Caco-2 (cell line): ENCODE results near the gene PDLIM7. TPM values are rescaled to one million over a fixed set of nuclear protein-coding genes. Genes with fewer than 3 reads are reported as not detected.

Experiments
- BruUV-seq: library from RNA; stranded (reverse); fragments of 400-500 nt; replicated peaks from 2 replicates; lab custom pipeline; 2021; lab: Mats Ljungman, UMichigan
- CTCF ChIA-PET: fragments of 300-600 bp; sonication (Branson Sonifier 250); formaldehyde crosslinking; loops from one replicate; lab custom pipeline; 2022; ENCODE audit warnings: antibody characterized with exemption; lab: Charles Lee
- POLR2A ChIA-PET: fragments of 300-600 bp; sonication (Branson Sonifier 250); formaldehyde crosslinking; loops from one replicate; lab custom pipeline; 2022; ENCODE audit warnings: antibody characterized with exemption; lab: Charles Lee
- DNase-seq, 2 experiments: peaks; one replicate each; pipeline versions ENCODE4 v3.0.0 to v3.0.0-alpha.2; 2020 to 2022
- H3K27me3 ChIP-seq: replicated peaks from 2 replicates; pipeline ENCODE4 v1.6.0; 2011; ENCODE audit warnings: low read length; ENCODE audit not compliant: control insufficient read depth, insufficient read depth
- H3K36me3 ChIP-seq: 2 replicates; pipeline ENCODE4 v1.5.1; 2011; ENCODE audit warnings: low read length; ENCODE audit not compliant: control insufficient read depth, insufficient read depth
- H3K4me1 ChIP-seq: fragments of 250-450 bp; sonication (Bioruptor Pico); 2 replicates; pipeline ENCODE4 v1.5.1; 2020; ENCODE audit warnings: mild to moderate bottlenecking
- H3K4me3 ChIP-seq: 2 replicates; pipeline ENCODE4 v1.5.1; 2011; ENCODE audit warnings: low read depth, mild to moderate bottlenecking, control low read depth, low read length
- H3K9me3 ChIP-seq: fragments of 250-450 bp; sonication (Bioruptor Pico); 2 replicates; pipeline ENCODE4 v1.5.1; 2020; ENCODE audit warnings: mild to moderate bottlenecking, moderate library complexity
- H3K27ac Mint-ChIP-seq: one replicate; pipeline ENCODE4 v1.8.0; 2022; ENCODE audit warnings: mixed read lengths; ENCODE audit not compliant: unreplicated experiment
- H3K27me3 Mint-ChIP-seq: one replicate; pipeline ENCODE4 v1.8.0; 2022; ENCODE audit warnings: mixed read lengths; ENCODE audit not compliant: insufficient read depth, unreplicated experiment
- H3K36me3 Mint-ChIP-seq: one replicate; pipeline ENCODE4 v1.8.0; 2022; ENCODE audit warnings: mild to moderate bottlenecking, mixed read lengths; ENCODE audit not compliant: insufficient read depth, unreplicated experiment
- H3K4me1 Mint-ChIP-seq: one replicate; pipeline ENCODE4 v1.8.0; 2022; ENCODE audit warnings: low read depth, mixed read lengths; ENCODE audit not compliant: unreplicated experiment
- H3K4me3 Mint-ChIP-seq: one replicate; pipeline ENCODE4 v1.8.0; 2022; ENCODE audit warnings: mild to moderate bottlenecking, moderate library complexity, mixed read lengths; ENCODE audit not compliant: unreplicated experiment
- H3K9me3 Mint-ChIP-seq: one replicate; pipeline ENCODE4 v1.8.0; 2022; ENCODE audit warnings: mixed read lengths; ENCODE audit not compliant: unreplicated experiment
- intact Hi-C: fragments of 100-400 bp; cut with micrococcal nuclease; formaldehyde crosslinking; loops from one replicate; pipeline ENCODE4 v1.10.0; 2022; ENCODE audit not compliant: unreplicated experiment
- total RNA-seq: library from RNA; stranded (reverse); gene quantifications from 2 replicates; pipeline ENCODE4 v1.2.3, GENCODE V29; 2022
- TF ChIP-seq, protein P1 (sequence below), 2 experiments: fragments of 200-600 bp in 1 of 2; IDR thresholded peaks; 1 replicate in 1 of 2; 2 replicates in 1 of 2; pipeline versions ENCODE4 v1.5.1 to v1.8.0; 2011 to 2022; ENCODE audit warnings: antibody characterized with exemption in 1 of 2, control low read depth in 1 of 2, inconsistent platforms in 1 of 2, low read depth in 1 of 2, low read length in 1 of 2, mild to moderate bottlenecking in 1 of 2, moderate library complexity in 1 of 2; ENCODE audit not compliant: insufficient read depth in 1 of 2, severe bottlenecking in 1 of 2, unreplicated experiment in 1 of 2

The PDLIM7 gene
- total RNA-seq, 1 experiment from 2014 or later, result 49.1 TPM

DNA sequence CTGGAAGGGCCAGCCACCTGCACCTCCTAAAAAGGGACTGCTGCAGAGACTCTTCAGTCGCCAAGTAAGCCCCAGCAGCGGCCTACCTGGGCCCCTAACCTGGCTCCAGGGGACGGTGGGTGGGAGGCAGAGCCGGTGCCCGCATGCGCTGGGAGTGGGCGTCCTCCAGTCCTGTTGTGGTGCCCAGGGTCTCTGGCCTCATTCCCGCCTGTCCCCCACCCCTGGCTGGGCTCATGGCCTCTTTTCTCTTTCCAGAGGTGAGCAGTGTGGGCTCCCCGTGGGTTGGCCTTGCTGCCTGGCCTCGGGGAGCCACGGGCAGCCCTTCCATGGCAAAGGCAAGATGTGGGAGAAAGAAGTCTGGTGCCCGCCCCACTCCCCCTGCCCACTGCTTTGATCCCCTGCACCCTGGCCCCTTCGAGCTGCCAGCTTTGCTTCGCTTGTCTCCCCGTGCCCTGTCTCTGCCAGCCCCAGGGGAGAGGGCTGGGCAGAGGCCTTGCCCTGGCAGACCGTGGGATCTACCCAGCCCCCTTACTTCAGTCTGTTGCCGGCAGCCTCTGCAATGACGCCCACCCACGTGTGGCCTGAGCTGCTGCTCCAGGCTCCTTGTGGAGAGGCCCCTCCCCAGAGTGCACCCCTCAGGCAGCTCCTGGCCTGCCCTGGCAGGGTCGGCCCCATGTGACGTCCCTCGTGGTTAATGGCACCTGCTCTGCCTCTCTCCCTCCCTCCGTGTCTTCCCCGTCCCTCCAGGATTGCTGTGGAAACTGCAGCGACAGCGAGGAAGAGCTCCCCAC lies 56.2 kb downstream of the PDLIM7 start:
- H3K4me1 Mint-ChIP-seq, result peaks cover 8% of the 10 kb centered on the region
- BruUV-seq, result no TSS peak
- H3K4me3 Mint-ChIP-seq, result no peak overlapping the region
- H3K36me3 ChIP-seq, result peaks cover 2% of the 10 kb centered on the region
- ChIA-PET POLR2A (interaction anchor here (0.6 kb wide), 1 partner anchor 16 kb away, joined by 3 read pairs; no protein-coding TSS in a partner anchor), CTCF (interaction anchor here (1.1 kb wide), 1 partner anchor 36 kb away, joined by 3 read pairs; no protein-coding TSS in a partner anchor)
- no peaks in the 10 kb centered on the region for H3K9me3 Mint-ChIP-seq
- TF ChIP-seq, protein P1, sequence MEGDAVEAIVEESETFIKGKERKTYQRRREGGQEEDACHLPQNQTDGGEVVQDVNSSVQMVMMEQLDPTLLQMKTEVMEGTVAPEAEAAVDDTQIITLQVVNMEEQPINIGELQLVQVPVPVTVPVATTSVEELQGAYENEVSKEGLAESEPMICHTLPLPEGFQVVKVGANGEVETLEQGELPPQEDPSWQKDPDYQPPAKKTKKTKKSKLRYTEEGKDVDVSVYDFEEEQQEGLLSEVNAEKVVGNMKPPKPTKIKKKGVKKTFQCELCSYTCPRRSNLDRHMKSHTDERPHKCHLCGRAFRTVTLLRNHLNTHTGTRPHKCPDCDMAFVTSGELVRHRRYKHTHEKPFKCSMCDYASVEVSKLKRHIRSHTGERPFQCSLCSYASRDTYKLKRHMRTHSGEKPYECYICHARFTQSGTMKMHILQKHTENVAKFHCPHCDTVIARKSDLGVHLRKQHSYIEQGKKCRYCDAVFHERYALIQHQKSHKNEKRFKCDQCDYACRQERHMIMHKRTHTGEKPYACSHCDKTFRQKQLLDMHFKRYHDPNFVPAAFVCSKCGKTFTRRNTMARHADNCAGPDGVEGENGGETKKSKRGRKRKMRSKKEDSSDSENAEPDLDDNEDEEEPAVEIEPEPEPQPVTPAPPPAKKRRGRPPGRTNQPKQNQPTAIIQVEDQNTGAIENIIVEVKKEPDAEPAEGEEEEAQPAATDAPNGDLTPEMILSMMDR (IDR thresholded peaks at IDR 0.05; ENCODE audit: insufficient read depth in 1 of 2, low read depth in 1 of 2, low read length in 1 of 2, severe bottlenecking in 1 of 2, unreplicated experiment in 1 of 2), result no peak
- no peaks in the 10 kb centered on the region for H3K9me3 ChIP-seq
- intact Hi-C loops, result no loop called here
- DNase-seq, result no peak
- H3K27me3 ChIP-seq, result no peaks in the 10 kb centered on the region
- H3K27ac Mint-ChIP-seq, result no peak overlapping the region
- H3K4me1 ChIP-seq, result peaks cover 6% of the 10 kb centered on the region; the same call in 1 of the 2 replicates
- no peak overlapping the region for H3K4me3 ChIP-seq
- H3K36me3 Mint-ChIP-seq, result peaks cover 66% of the 10 kb centered on the region
- peaks cover 6% of the 10 kb centered on the region for H3K27me3 Mint-ChIP-seq

GRCh38 chr5:177440211-177440989 lies 57.0 kb downstream of the PDLIM7 start:
- Mint-ChIP-seq H3K9me3 (no peaks in the 10 kb centered on the region), H3K36me3 (peaks cover 66% of the 10 kb centered on the region), H3K27me3 (no peaks in the 10 kb centered on the region), H3K4me3 (no peak overlapping the region), H3K27ac (no peak overlapping the region), H3K4me1 (peaks cover 8% of the 10 kb centered on the region)
- Histone ChIP-seq H3K36me3 (peaks cover 2% of the 10 kb centered on the region), H3K9me3 (no peaks in the 10 kb centered on the region), H3K4me3 (no peak overlapping the region), H3K4me1 (0 out of 2 replicates have a peak, but pooled peaks cover 3% of the 10 kb centered on the region), H3K27me3 (no peaks in the 10 kb centered on the region)
- POLR2A ChIA-PET, result no interaction called here
- CTCF ChIA-PET, result no interaction called here
- intact Hi-C loops, result no loop called here
- no TSS peak for BruUV-seq
- TF ChIP-seq, protein P1 (IDR thresholded peaks at IDR 0.05; ENCODE audit: insufficient read depth in 1 of 2, low read depth in 1 of 2, low read length in 1 of 2, severe bottlenecking in 1 of 2, unreplicated experiment in 1 of 2), result no peak
- DNase-seq, result no peak

- Mint-ChIP-seq H3K27ac (no peak overlapping the region), H3K9me3 (no peaks in the 10 kb centered on the region), H3K4me1 (peaks cover 5% of the 10 kb centered on the region), H3K27me3 (no peaks in the 10 kb centered on the region), H3K4me3 (no peak overlapping the region), H3K36me3 (peaks cover 58% of the 10 kb centered on the region)
- POLR2A ChIA-PET, result no interaction called here
- CTCF ChIA-PET, result no interaction called here
- TF ChIP-seq, protein P1 (IDR thresholded peaks at IDR 0.05; ENCODE audit: insufficient read depth in 1 of 2, low read depth in 1 of 2, low read length in 1 of 2, severe bottlenecking in 1 of 2, unreplicated experiment in 1 of 2), result no peak
- Histone ChIP-seq H3K36me3 (peaks cover 5% of the 10 kb centered on the region), H3K27me3 (no peaks in the 10 kb centered on the region), H3K9me3 (no peaks in the 10 kb centered on the region), H3K4me1 (0 out of 2 replicates have a peak, but pooled peaks cover 3% of the 10 kb centered on the region), H3K4me3 (no peak overlapping the region)
- DNase-seq, result no peak
- BruUV-seq, result no TSS peak
- intact Hi-C loops, result no loop called here
Measured at GRCh38 chr5:177439518-177440053, 57.8 kb downstream of the PDLIM7 start.
